ENCODE data around the gene EVC2.

GRCh38 chr4:5746250-5746649 lies 37.9 kb upstream of the EVC2 start:
- no peak for TF ChIP-seq CTCF (IDR thresholded peaks at IDR 0.05)
- TF ChIP-seq POLR2AphosphoS5 (IDR thresholded peaks at IDR 0.05), result no peak
- TF ChIP-seq POLR2A (IDR thresholded peaks at IDR 0.05), result no peak
